NOMO-1 (cell line): ENCODE data around the gene PRR36.
A peak's percentile ranks its signal among the peaks of the same experiment; 100 is the strongest.

ENCODE experiments used
- DNase-seq, 2 experiments: peaks; one replicate each; lab custom pipeline; 2025; ENCODE audit not compliant: unreplicated experiment in 2 of 2; lab: John Stamatoyannopoulos, UW

The PRR36 gene

GRCh38 chr19:7913652-7914051, 39.5 kb upstream of the PRR36 start:
- DNase-seq = no peak

- DNase-seq = no peak
Measured at GRCh38 chr19:7912697-7913564, 38.7 kb upstream of the PRR36 start.

- no peak for DNase-seq
Measured at GRCh38 chr19:7912144-7912696, 38.0 kb upstream of the PRR36 start.

- no peak for DNase-seq
Measured at GRCh38 chr19:7911508-7912143, 37.4 kb upstream of the PRR36 start.

- no peak for DNase-seq
Measured at GRCh38 chr19:7910321-7911161, 36.4 kb upstream of the PRR36 start.

- DNase-seq = no peak
Measured at GRCh38 chr19:7909471-7910067, 35.4 kb upstream of the PRR36 start.

- no peak for DNase-seq
Measured at GRCh38 chr19:7908742-7909461, 34.7 kb upstream of the PRR36 start.

- no peak for DNase-seq
Measured at GRCh38 chr19:7908078-7908699, 34.0 kb upstream of the PRR36 start.

GRCh38 chr19:7907544-7907943, 33.4 kb upstream of the PRR36 start:
- no peak for DNase-seq

- no peak for DNase-seq
Measured at GRCh38 chr19:7907122-7907521, 32.9 kb upstream of the PRR36 start.

- DNase-seq = no peak
Measured at GRCh38 chr19:7905859-7906258, 31.7 kb upstream of the PRR36 start.

GRCh38 chr19:7905268-7905667, 31.1 kb upstream of the PRR36 start:
- DNase-seq = no peak

- no peak for DNase-seq
Measured at GRCh38 chr19:7904074-7905020, 30.2 kb upstream of the PRR36 start.

GRCh38 chr19:7903244-7904073, 29.3 kb upstream of the PRR36 start, which contains the start of gene MAP2K7:
MAP2K7 (plus strand) TSS chr19:7903877; CDS start chr19:7903945, 68 bp downstream.
- DNase-seq = peak; percentile 98

GRCh38 chr19:7902796-7903243, 28.6 kb upstream of the PRR36 start:
- DNase-seq = no peak

- DNase-seq = no peak
Measured at GRCh38 chr19:7901337-7901736, 27.1 kb upstream of the PRR36 start.

GRCh38 chr19:7900931-7901330, 26.7 kb upstream of the PRR36 start:
- no peak for DNase-seq
